Measurements from ENCODE around the gene BCOR. TPM values are rescaled to one million over a fixed set of nuclear protein-coding genes. Genes with fewer than 3 reads are reported as not detected.

BCOR gene
- total and polyA plus RNA-seq, 9 of the 15 experiments (the other 6 are each of a cell fraction or from before 2014, with no cell fraction given), result 27.5 to 113 (median 37.6) TPM

DNA sequence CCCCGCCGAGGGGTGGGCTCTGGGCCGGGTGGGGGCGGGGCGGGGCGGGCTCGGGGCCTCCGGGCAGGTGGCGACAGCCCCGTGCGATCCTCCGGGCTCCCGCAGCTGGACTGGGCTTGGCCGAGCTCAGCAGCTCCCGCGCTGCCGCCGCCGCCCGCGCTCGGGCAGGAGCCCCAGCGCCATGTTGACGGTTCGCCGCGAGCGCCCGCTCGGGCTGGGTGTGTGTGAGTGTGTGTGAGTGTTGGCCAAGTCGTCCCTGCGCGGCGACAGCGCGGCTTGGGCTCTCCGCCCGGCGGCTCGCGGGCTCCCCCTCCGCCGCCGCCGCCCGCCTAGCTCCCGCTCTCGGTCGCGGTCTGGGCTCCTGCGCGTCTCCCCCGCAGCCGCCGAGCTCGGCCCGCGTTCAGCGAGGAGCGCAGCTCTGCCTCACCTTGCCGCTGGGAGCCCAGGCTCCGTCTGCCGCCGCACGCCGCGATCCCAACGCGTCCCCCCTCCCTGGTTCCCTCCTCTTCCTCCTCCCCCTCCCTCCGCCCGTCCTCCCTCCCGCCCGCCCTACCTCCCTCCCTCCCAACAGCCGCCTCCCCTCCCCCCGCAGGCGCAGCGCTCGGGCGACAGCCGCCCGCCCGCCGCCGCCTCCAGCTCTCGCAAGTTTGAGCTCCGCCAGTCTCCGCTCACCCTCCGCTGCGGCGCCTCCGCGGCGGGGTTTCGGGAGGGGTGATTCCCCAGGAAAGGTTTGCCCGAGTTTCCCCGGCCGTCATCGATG, at the start of gene BCOR (continued):
- TF ChIP-seq, protein P1, sequence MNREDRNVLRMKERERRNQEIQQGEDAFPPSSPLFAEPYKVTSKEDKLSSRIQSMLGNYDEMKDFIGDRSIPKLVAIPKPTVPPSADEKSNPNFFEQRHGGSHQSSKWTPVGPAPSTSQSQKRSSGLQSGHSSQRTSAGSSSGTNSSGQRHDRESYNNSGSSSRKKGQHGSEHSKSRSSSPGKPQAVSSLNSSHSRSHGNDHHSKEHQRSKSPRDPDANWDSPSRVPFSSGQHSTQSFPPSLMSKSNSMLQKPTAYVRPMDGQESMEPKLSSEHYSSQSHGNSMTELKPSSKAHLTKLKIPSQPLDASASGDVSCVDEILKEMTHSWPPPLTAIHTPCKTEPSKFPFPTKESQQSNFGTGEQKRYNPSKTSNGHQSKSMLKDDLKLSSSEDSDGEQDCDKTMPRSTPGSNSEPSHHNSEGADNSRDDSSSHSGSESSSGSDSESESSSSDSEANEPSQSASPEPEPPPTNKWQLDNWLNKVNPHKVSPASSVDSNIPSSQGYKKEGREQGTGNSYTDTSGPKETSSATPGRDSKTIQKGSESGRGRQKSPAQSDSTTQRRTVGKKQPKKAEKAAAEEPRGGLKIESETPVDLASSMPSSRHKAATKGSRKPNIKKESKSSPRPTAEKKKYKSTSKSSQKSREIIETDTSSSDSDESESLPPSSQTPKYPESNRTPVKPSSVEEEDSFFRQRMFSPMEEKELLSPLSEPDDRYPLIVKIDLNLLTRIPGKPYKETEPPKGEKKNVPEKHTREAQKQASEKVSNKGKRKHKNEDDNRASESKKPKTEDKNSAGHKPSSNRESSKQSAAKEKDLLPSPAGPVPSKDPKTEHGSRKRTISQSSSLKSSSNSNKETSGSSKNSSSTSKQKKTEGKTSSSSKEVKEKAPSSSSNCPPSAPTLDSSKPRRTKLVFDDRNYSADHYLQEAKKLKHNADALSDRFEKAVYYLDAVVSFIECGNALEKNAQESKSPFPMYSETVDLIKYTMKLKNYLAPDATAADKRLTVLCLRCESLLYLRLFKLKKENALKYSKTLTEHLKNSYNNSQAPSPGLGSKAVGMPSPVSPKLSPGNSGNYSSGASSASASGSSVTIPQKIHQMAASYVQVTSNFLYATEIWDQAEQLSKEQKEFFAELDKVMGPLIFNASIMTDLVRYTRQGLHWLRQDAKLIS (CRISPR knock-in tag; IDR thresholded peaks at IDR 0.05), result no peak
- TF ChIP-seq, protein P2, sequence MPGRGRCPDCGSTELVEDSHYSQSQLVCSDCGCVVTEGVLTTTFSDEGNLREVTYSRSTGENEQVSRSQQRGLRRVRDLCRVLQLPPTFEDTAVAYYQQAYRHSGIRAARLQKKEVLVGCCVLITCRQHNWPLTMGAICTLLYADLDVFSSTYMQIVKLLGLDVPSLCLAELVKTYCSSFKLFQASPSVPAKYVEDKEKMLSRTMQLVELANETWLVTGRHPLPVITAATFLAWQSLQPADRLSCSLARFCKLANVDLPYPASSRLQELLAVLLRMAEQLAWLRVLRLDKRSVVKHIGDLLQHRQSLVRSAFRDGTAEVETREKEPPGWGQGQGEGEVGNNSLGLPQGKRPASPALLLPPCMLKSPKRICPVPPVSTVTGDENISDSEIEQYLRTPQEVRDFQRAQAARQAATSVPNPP (IDR thresholded peaks at IDR 0.05; ENCODE audit: borderline replicate concordance, insufficient read depth, insufficient read length), result no peak
- TF ChIP-seq SRSF1 (IDR thresholded peaks at IDR 0.05; ENCODE audit: low read depth, low read length) (no peak), SMAD4 (CRISPR knock-in tag; conservative IDR thresholded peaks at IDR 0.05) (peak; percentile 90), CTBP1 (IDR thresholded peaks at IDR 0.05; ENCODE audit: borderline replicate concordance) (peak; percentile 87), ZNF165 (CRISPR knock-in tag; IDR thresholded peaks at IDR 0.05; ENCODE audit: borderline replicate concordance) (no peak), TAF15 (IDR thresholded peaks at IDR 0.05; ENCODE audit: low read depth, low read length) (no peak), HDAC3 (IDR thresholded peaks at IDR 0.05; ENCODE audit: borderline replicate concordance, partially characterized antibody) (no peak), PURB (CRISPR knock-in tag; IDR thresholded peaks at IDR 0.05; ENCODE audit: low read depth) (no peak), MEF2A (IDR thresholded peaks at IDR 0.05; ENCODE audit: control insufficient read depth, low read depth, low read length) (no peak), GTF2A2 (tag; IDR thresholded peaks at IDR 0.05) (no peak), ZNF561 (CRISPR knock-in tag; conservative IDR thresholded peaks at IDR 0.05) (no peak)
- TF ChIP-seq, protein P3, sequence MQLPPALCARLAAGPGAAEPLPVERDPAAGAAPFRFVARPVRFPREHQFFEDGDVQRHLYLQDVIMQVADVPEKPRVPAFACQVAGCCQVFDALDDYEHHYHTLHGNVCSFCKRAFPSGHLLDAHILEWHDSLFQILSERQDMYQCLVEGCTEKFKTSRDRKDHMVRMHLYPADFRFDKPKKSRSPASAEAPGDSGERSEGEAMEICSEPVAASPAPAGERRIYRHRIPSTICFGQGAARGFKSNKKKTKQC (CRISPR knock-in tag; IDR thresholded peaks at IDR 0.05), result peak; percentile 30; the same call in 1 of the 2 replicates
- TF ChIP-seq, protein P4, sequence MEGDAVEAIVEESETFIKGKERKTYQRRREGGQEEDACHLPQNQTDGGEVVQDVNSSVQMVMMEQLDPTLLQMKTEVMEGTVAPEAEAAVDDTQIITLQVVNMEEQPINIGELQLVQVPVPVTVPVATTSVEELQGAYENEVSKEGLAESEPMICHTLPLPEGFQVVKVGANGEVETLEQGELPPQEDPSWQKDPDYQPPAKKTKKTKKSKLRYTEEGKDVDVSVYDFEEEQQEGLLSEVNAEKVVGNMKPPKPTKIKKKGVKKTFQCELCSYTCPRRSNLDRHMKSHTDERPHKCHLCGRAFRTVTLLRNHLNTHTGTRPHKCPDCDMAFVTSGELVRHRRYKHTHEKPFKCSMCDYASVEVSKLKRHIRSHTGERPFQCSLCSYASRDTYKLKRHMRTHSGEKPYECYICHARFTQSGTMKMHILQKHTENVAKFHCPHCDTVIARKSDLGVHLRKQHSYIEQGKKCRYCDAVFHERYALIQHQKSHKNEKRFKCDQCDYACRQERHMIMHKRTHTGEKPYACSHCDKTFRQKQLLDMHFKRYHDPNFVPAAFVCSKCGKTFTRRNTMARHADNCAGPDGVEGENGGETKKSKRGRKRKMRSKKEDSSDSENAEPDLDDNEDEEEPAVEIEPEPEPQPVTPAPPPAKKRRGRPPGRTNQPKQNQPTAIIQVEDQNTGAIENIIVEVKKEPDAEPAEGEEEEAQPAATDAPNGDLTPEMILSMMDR (IDR thresholded peaks at IDR 0.05 in 2 of 3, conservative IDR thresholded peaks at IDR 0.05 in 1 of 3; ENCODE audit: insufficient read depth in 2 of 3, low read depth in 1 of 3, low read length in 3 of 3), result no peak
- TF ChIP-seq, protein P5, sequence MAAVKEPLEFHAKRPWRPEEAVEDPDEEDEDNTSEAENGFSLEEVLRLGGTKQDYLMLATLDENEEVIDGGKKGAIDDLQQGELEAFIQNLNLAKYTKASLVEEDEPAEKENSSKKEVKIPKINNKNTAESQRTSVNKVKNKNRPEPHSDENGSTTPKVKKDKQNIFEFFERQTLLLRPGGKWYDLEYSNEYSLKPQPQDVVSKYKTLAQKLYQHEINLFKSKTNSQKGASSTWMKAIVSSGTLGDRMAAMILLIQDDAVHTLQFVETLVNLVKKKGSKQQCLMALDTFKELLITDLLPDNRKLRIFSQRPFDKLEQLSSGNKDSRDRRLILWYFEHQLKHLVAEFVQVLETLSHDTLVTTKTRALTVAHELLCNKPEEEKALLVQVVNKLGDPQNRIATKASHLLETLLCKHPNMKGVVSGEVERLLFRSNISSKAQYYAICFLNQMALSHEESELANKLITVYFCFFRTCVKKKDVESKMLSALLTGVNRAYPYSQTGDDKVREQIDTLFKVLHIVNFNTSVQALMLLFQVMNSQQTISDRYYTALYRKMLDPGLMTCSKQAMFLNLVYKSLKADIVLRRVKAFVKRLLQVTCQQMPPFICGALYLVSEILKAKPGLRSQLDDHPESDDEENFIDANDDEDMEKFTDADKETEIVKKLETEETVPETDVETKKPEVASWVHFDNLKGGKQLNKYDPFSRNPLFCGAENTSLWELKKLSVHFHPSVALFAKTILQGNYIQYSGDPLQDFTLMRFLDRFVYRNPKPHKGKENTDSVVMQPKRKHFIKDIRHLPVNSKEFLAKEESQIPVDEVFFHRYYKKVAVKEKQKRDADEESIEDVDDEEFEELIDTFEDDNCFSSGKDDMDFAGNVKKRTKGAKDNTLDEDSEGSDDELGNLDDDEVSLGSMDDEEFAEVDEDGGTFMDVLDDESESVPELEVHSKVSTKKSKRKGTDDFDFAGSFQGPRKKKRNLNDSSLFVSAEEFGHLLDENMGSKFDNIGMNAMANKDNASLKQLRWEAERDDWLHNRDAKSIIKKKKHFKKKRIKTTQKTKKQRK (IDR thresholded peaks at IDR 0.05; ENCODE audit: borderline replicate concordance, low read depth, low read length), result no peak
